ENCODE measurements around the gene ZMIZ1. TPM values are rescaled to one million over a fixed set of nuclear protein-coding genes. Genes with fewer than 3 reads are reported as not detected.

Gene ZMIZ1
- total and polyA plus RNA-seq, 2 donors from 2014 or later: 14.2 to 97.6 TPM

- DNase-seq (peak in 2 of 5 donors; percentile 45 to 66), FAIRE-seq (no peak)
- H3K4me3 ChIP-seq (ENCODE audit: low read length in 3 of 3): no peak overlapping the region
- H3K9me3 ChIP-seq (ENCODE audit: control insufficient read depth in 2 of 3, insufficient read depth in 1 of 3, low read length in 3 of 3): no peaks in the 10 kb centered on the region
- peaks cover 3 to 84% (median 69%) of the 10 kb centered on the region in 3 donors for H3K4me1 ChIP-seq (ENCODE audit: control insufficient read depth in 2 of 3, insufficient read depth in 2 of 3, low read depth in 1 of 3, low read length in 3 of 3)
- intact Hi-C loops (cut with DNase I): no loop called here
- peak overlapping the region in 1 of 3 donors; percentile 69 for H3K9ac ChIP-seq (ENCODE audit: low read length in 3 of 3)
- no peaks in the 10 kb centered on the region for H3K27me3 ChIP-seq (ENCODE audit: control insufficient read depth, insufficient read depth, low read length)
- no peak for TF ChIP-seq CTCF (IDR thresholded peaks at IDR 0.05; ENCODE audit: borderline replicate concordance, extremely low read depth, insufficient read depth)
- peak overlapping the region; percentile 92 to 95 for H3K27ac ChIP-seq (ENCODE audit: low read depth in 2 of 2, low read length in 2 of 2)
- peaks cover 0 to 6% (median 2%) of the 10 kb centered on the region in 3 donors for H3K36me3 ChIP-seq (ENCODE audit: control insufficient read depth in 2 of 3, insufficient read depth in 3 of 3, low read length in 3 of 3)
Observed at GRCh38 chr10:79158402-79159097, 89.8 kb downstream of the ZMIZ1 start.

- Histone ChIP-seq H3K9ac (ENCODE audit: low read length in 3 of 3) (peak overlapping the region in 1 of 3 donors; percentile 69), H3K4me1 (ENCODE audit: control insufficient read depth in 2 of 3, insufficient read depth in 2 of 3, low read depth in 1 of 3, low read length in 3 of 3) (peaks cover 3 to 81% (median 75%) of the 10 kb centered on the region in 3 donors), H3K27me3 (ENCODE audit: control insufficient read depth, insufficient read depth, low read length) (no peaks in the 10 kb centered on the region), H3K9me3 (ENCODE audit: control insufficient read depth in 2 of 3, insufficient read depth in 1 of 3, low read length in 3 of 3) (no peaks in the 10 kb centered on the region), H3K27ac (ENCODE audit: low read depth in 2 of 2, low read length in 2 of 2) (peak overlapping the region; percentile 92 to 95), H3K4me3 (ENCODE audit: low read length in 3 of 3) (no peak overlapping the region), H3K36me3 (ENCODE audit: control insufficient read depth in 2 of 3, insufficient read depth in 3 of 3, low read length in 3 of 3) (peaks cover 0 to 6% (median 2%) of the 10 kb centered on the region in 3 donors)
- intact Hi-C loops (cut with DNase I): no loop called here
- DNase-seq: peak in 2 of 5 donors; percentile 29 to 38
- FAIRE-seq: no peak
- TF ChIP-seq CTCF (IDR thresholded peaks at IDR 0.05; ENCODE audit: borderline replicate concordance, extremely low read depth, insufficient read depth): no peak
Observed at GRCh38 chr10:79159141-79159651, 90.4 kb downstream of the ZMIZ1 start.

- DNase-seq: peak in 1 of 5 donors; percentile 73
- FAIRE-seq: no peak
- Histone ChIP-seq H3K9me3 (ENCODE audit: control insufficient read depth in 2 of 3, insufficient read depth in 1 of 3, low read length in 3 of 3) (no peaks in the 10 kb centered on the region), H3K4me1 (ENCODE audit: control insufficient read depth in 2 of 3, insufficient read depth in 2 of 3, low read depth in 1 of 3, low read length in 3 of 3) (peaks cover 3 to 80% (median 75%) of the 10 kb centered on the region in 3 donors), H3K36me3 (ENCODE audit: control insufficient read depth in 2 of 3, insufficient read depth in 3 of 3, low read length in 3 of 3) (peaks cover 0 to 6% (median 2%) of the 10 kb centered on the region in 3 donors), H3K27me3 (ENCODE audit: control insufficient read depth, insufficient read depth, low read length) (no peaks in the 10 kb centered on the region), H3K27ac (ENCODE audit: low read depth in 2 of 2, low read length in 2 of 2) (peak overlapping the region; percentile 92 to 95), H3K4me3 (ENCODE audit: low read length in 3 of 3) (no peak overlapping the region), H3K9ac (ENCODE audit: low read length in 3 of 3) (peak overlapping the region in 1 of 3 donors; percentile 69)
- intact Hi-C loops (cut with DNase I): no loop called here
- TF ChIP-seq CTCF (IDR thresholded peaks at IDR 0.05; ENCODE audit: borderline replicate concordance, extremely low read depth, insufficient read depth): no peak
Observed at GRCh38 chr10:79159785-79160184, 91.0 kb downstream of the ZMIZ1 start.

All from kidney (tissue), 14 donors.